OCI-LY1 (cell line): ENCODE results near the gene DNAH11.

Experiments
- H2AFZ ChIP-seq: fragments of 200-600 bp; sonication (generic), shearing (Covaris generic); 2 replicates; pipeline ENCODE4 v1.6.0; 2014; ENCODE audit warnings: antibody characterized with exemption, mild to moderate bottlenecking, low read length
- H3F3A ChIP-seq: fragments of 200-600 bp; sonication (generic), shearing (Covaris generic); 2 replicates; pipeline ENCODE4 v1.6.0; 2014; ENCODE audit warnings: mild to moderate bottlenecking, antibody characterized with exemption, low read length, moderate library complexity; ENCODE audit not compliant: insufficient read depth
- H3K27ac ChIP-seq: fragments of 200-600 bp; sonication (generic); 2 replicates; pipeline ENCODE4 v1.5.1; 2014; ENCODE audit warnings: low read length, mixed run types, mild to moderate bottlenecking, low read depth; ENCODE audit not compliant: poor library complexity, severe bottlenecking
- H3K27me3 ChIP-seq: fragments of 200-600 bp; sonication (generic); 2 replicates; pipeline ENCODE4 v1.6.0; 2014; ENCODE audit warnings: antibody characterized with exemption, mild to moderate bottlenecking, low read length, moderate library complexity; ENCODE audit not compliant: insufficient read depth
- H3K36me3 ChIP-seq: fragments of 200-600 bp; sonication (generic); 2 replicates; pipeline ENCODE4 v1.6.1; 2014; ENCODE audit warnings: mild to moderate bottlenecking, antibody characterized with exemption, low read length, moderate library complexity, mixed read lengths; ENCODE audit not compliant: insufficient read depth
- H3K4me1 ChIP-seq: fragments of 200-600 bp; sonication (generic); 2 replicates; pipeline ENCODE4 v1.5.1; 2014; ENCODE audit warnings: mild to moderate bottlenecking, low read length, moderate library complexity; ENCODE audit not compliant: insufficient read depth, severe bottlenecking
- H3K4me2 ChIP-seq: fragments of 200-600 bp; sonication (generic), shearing (Covaris generic); 2 replicates; pipeline ENCODE4 v1.6.1; 2014; ENCODE audit warnings: low read length
- H3K4me3 ChIP-seq: fragments of 200-600 bp; sonication (generic); 2 replicates; pipeline ENCODE4 v1.5.1; 2014; ENCODE audit warnings: low read length, low read depth, mild to moderate bottlenecking, mixed read lengths; ENCODE audit not compliant: poor library complexity, severe bottlenecking
- H3K79me2 ChIP-seq: fragments of 200-600 bp; shearing (Covaris generic); 2 replicates; pipeline ENCODE4 v1.6.1; 2016; ENCODE audit warnings: mixed run types, low read length, mixed read lengths; ENCODE audit not compliant: insufficient read depth
- H3K9ac ChIP-seq: fragments of 200-600 bp; sonication (generic), shearing (Covaris generic); 2 replicates; pipeline ENCODE4 v1.6.1; 2014; ENCODE audit warnings: mild to moderate bottlenecking, low read length, mixed read lengths
- H3K9me2 ChIP-seq: fragments of 200-600 bp; sonication (generic), shearing (Covaris generic); 2 replicates; pipeline ENCODE4 v1.6.1; 2014; ENCODE audit warnings: low read depth, mild to moderate bottlenecking, low read length, mixed read lengths
- H3K9me3 ChIP-seq: fragments of 200-600 bp; shearing (Covaris generic); 2 replicates; pipeline ENCODE4 v1.6.1; 2014; ENCODE audit warnings: low read length, mixed read lengths
- H4K20me1 ChIP-seq: fragments of 200-600 bp; sonication (generic), shearing (Covaris generic); 2 replicates; pipeline ENCODE4 v1.6.0; 2016; ENCODE audit warnings: mild to moderate bottlenecking, low read length; ENCODE audit not compliant: insufficient read depth
- CTCF ChIP-seq: fragments of 200-600 bp; sonication (generic), shearing (Covaris generic); IDR thresholded peaks from 2 replicates; pipeline ENCODE4 v1.5.1; 2017; ENCODE audit warnings: mild to moderate bottlenecking, antibody characterized with exemption, low read length, moderate library complexity, mixed read lengths
- EZH2 ChIP-seq: fragments of 200-600 bp; sonication (generic), shearing (Covaris generic); IDR thresholded peaks from 2 replicates; pipeline ENCODE4 v1.8.0; 2017; ENCODE audit warnings: borderline replicate concordance, mixed run types, mild to moderate bottlenecking, antibody characterized with exemption, low read length, moderate library complexity, mixed read lengths

DNAH11 gene

DNA sequence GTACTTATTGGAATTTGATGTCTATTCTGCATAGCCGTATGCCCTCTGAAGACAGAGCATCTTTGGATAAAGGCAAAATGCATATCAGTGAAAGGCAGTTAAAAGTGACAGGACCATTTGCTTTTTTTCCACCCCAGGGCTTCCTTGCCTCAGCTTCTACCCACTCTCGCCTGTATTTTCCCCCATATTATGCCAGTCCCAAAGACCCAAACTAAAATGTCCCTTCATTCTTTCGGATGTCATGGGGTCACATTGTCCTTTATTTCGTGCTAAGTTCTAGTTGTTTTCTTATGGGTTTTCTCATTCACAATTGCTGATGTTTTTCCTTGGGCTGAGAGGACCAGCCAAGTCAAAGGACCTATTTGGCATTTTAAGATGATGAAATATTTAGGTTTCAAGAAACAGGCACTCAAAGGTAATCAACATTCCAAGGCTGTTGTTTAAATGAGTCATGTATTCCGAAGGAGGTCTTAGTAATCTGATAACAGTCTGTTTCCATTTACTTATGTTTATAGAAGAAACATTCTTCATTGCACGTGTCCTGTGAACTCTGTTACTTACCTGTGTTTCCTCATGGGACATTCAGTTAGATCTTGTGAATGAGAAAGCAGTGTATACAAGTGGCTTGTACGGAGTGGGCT, 74.1 kb downstream of the DNAH11 start:
- no peaks in the 10 kb centered on the region for H3K9me3 ChIP-seq
- H4K20me1 ChIP-seq: no peaks in the 10 kb centered on the region
- no peak overlapping the region for H3K4me3 ChIP-seq
- no peak overlapping the region for H3K9ac ChIP-seq
- no peak overlapping the region for H3K27ac ChIP-seq
- TF ChIP-seq CTCF (no peak), EZH2 (no peak)
- H3F3A ChIP-seq: no peaks in the 10 kb centered on the region
- H3K27me3 ChIP-seq: no peaks in the 10 kb centered on the region
- no peaks in the 10 kb centered on the region for H3K4me1 ChIP-seq
- no peaks in the 10 kb centered on the region for H3K36me3 ChIP-seq
- H2AFZ ChIP-seq: no peak overlapping the region
- no peak overlapping the region for H3K4me2 ChIP-seq
- no peaks in the 10 kb centered on the region for H3K79me2 ChIP-seq
- no peaks in the 10 kb centered on the region for H3K9me2 ChIP-seq

DNA sequence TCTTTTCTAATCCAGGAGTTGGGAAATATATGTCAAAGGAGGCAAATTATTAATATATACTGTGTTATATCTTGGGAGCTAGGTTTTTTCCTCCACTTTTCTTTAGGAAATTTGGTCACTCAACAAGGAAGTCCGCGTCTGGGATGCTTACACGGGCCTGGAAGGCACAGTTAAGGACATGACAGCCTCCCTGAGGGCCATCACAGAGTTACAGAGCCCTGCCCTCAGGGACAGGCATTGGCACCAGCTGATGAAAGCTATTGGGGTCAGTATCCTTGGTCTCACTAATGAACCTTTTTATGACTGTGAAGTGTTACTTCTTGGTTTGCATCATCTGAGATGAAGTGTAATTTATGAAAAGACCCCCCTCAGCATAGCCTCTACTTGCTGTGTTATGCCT, 74.7 kb downstream of the DNAH11 start:
- no peak overlapping the region for H3K27ac ChIP-seq
- H3F3A ChIP-seq: no peaks in the 10 kb centered on the region
- TF ChIP-seq EZH2: no peak
- no peak for TF ChIP-seq CTCF
- H2AFZ ChIP-seq: no peak overlapping the region
- H3K9ac ChIP-seq: no peak overlapping the region
- no peaks in the 10 kb centered on the region for H3K9me3 ChIP-seq
- no peaks in the 10 kb centered on the region for H3K79me2 ChIP-seq
- H3K9me2 ChIP-seq: no peaks in the 10 kb centered on the region
- no peak overlapping the region for H3K4me3 ChIP-seq
- no peaks in the 10 kb centered on the region for H3K27me3 ChIP-seq
- no peaks in the 10 kb centered on the region for H4K20me1 ChIP-seq
- no peak overlapping the region for H3K4me2 ChIP-seq
- no peaks in the 10 kb centered on the region for H3K36me3 ChIP-seq
- no peaks in the 10 kb centered on the region for H3K4me1 ChIP-seq

- no peaks in the 10 kb centered on the region for H3K9me2 ChIP-seq
- no peak overlapping the region for H3K27ac ChIP-seq
- no peak overlapping the region for H3K4me2 ChIP-seq
- H3K79me2 ChIP-seq: no peaks in the 10 kb centered on the region
- no peak for TF ChIP-seq EZH2
- TF ChIP-seq CTCF: no peak
- no peak overlapping the region for H3K4me3 ChIP-seq
- H4K20me1 ChIP-seq: no peaks in the 10 kb centered on the region
- no peaks in the 10 kb centered on the region for H3K9me3 ChIP-seq
- H3K9ac ChIP-seq: no peak overlapping the region
- no peak overlapping the region for H2AFZ ChIP-seq
- H3K27me3 ChIP-seq: no peaks in the 10 kb centered on the region
- H3F3A ChIP-seq: no peaks in the 10 kb centered on the region
- no peaks in the 10 kb centered on the region for H3K36me3 ChIP-seq
- no peaks in the 10 kb centered on the region for H3K4me1 ChIP-seq
Observed at GRCh38 chr7:21617916-21618390, 75.1 kb downstream of the DNAH11 start.
